HG03060 (cell line): ENCODE results near the gene TGFB1I1.

Experiments used
- ATAC-seq: cut with Tn5 transposase; IDR thresholded peaks from one replicate; pipeline ENCODE4 v1.9.1; 2021; ENCODE audit warnings: low read depth, moderate number of reproducible peaks; ENCODE audit not compliant: unreplicated experiment

TGFB1I1 gene

DNA sequence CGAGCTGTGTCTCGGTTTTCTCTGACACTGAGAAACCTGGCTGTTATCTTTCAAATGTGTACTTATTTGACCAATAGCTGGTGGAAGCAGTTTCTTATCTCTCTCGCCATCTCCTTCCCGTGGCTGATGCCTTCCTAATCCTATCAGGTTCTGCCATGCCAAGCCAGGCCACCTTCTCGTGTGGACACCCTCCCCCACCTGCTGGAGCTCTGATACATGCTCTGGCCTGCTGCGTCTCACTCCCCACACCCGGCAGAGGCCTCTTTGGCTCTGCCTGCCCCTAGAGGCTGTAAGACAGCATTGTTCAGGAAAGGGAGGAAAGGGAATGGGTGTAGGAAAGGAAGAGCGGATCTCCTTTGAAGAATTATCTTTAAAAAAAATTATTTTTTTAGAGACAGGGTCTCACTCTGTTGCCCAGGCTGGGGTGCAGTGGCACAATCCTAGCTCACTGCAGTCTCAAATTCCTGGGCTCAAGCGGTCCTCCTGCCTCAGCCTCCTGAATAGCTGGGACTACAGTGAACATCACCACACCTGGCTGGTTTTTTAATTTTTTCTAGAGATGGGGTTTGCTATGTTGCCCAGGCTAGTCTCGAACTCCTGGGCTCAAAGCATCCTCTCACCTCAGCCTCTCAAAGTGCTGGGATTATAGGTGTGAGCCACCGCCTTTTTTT is 20.1 kb upstream of the TGFB1I1 start:
- ATAC-seq, result no peak

DNA sequence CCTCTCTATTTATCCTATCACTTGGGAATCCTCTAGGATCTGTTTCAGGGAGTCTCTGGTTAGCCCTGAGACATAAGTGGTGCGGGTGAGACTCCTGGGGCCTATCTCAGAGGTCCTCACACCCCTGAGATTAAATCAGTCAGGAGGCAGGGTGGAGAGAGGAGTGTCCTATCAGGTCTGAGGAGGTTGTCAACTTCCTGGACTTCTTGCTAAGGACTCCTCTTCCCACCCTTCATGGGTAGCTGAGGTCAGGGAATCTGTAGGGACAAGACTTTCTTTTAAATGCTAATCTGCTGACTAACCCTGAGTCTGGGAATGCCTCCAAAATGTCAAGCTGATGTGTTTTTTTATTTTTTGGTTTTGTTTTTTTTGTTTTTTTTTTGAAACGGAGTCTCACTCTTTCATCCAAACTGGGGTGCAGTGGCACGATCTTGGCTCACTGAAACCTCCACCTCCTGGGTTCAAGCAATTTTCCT is 19.3 kb upstream of the TGFB1I1 start:
- no peak for ATAC-seq

DNA sequence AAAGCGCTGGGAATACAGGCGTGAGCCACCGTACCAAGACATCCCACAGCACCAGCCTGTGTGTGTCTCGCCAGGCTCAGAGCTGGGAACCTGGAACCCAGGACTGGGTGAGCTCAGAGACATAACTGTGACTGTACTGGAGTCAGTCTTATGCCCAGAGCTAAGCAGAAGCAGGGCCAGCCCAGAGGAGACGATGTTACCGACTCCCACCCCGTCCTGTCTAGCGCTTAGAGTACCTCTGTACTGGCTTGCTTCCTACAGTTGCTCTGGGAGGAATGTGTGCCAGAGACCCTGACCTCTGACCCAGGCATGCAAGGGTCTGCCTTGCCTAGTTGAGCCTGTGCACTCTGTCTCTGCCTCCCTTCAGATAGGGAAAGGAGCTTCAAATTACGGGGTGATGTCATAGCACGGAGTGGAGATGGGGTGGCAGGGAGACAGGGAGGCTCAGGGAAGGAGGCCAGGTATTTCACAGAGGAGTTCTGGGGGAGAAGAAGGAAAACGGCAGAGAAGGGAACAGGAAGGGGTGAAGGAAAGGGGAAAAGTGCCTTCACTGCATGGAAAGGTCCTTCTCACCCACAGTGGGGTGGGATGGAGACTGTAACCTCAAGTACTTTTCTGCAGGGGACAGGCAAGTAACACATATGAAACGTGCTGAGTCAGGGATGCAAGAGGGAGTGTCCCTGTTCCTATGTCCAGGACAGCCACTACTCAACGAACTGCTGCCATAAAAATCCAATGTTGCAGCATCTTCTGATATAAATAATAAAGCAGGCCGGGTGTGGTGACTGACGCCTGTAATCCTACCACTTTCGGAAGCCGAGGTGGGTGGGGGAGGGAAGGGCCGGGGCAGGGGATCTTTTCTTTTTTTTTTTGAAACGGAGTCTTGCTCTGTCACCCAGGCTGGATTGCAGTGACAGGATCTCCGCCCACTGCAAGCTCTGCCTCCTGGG is 18.4 kb upstream of the TGFB1I1 start:
- ATAC-seq, result no peak

DNA sequence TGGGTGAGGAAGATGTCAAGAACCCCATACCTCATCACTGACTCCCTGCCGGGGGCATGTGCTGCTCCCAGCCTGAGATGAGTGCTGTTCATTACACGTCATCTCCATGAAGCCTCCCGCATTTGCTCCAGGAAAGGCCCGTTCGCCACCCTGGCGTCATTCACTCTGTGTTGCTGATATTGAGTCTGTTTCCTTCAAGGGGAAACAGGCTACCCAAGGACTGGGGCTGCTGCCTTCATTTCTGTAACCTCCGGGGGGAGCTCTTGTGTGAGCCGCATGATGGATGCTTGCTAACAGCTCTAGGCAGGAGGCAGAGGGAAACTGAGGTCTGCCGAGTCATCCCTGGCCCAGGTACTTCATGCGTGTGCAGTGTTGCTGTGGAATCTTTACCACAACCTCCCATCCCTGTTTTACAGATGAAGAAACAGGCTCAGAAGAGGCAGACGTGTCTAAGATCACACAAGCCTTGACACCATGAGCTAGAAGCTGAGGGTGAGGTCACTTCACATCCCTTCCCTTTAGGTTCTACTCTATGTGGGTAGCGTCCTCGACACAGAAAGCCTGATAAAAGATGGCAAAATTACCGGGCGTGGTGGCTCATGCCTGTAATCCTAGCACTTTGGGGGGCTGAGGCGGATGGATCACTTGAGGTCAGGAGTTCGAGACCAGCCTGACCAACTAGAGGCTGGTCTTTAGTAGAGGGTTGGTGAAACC is 16.2 kb upstream of the TGFB1I1 start:
- ATAC-seq, result no peak

DNA sequence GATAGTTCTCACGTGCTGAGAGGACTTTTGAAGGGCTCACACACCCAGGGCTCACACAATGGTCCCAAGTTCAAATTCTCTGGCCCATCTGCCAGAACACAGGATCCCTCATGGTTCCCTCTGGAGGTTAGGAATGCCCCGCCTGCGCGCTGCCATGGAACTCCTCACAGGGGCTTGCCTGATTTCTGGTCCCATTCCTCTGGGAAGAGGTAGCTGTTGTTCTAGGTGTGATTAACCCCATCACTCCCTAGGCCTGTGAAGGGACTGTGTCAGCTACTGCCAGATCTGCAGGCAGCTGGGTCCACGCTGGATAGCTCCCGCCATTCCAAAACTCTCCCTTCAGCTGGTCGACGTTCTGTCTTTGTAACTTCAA is 15.0 kb upstream of the TGFB1I1 start:
- no peak for ATAC-seq

DNA sequence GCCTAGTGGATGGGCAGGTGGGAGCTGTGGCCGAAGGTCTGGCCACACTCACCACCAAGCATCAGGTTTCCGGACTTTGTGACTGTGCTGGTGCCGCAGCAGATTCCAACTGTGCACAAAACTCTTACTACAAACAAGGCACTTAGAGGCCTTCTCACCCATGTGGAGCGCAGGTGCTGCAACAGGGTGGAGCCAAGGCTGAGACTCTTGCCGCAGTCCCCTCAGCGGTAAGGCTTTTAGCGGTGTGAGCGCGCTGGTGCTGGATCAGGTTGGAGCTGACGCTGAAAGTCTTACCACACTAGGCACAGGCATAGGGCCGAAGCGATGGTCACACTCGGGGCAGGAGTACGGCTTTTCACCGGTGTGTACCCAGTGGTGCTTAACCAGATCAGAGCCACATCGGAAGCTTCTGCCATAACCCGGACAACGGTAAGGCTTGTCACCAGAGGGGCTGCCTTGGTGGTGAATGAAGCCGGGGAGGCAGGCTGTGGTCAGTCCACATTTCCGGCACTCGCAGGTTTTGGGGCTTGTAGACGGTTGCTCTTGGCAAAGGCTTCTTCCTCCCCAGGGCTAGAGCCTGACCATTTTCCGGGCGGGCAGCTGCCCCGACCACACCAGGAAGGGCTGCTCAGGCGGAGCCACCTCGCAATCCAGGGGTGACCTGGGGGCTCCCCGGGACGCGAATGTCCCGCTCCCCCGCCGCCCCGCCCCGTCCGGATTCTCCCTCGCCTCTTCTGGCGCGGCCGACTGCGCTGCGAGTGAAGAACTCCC is 13.7 kb upstream of the TGFB1I1 start:
- ATAC-seq, result no peak

DNA sequence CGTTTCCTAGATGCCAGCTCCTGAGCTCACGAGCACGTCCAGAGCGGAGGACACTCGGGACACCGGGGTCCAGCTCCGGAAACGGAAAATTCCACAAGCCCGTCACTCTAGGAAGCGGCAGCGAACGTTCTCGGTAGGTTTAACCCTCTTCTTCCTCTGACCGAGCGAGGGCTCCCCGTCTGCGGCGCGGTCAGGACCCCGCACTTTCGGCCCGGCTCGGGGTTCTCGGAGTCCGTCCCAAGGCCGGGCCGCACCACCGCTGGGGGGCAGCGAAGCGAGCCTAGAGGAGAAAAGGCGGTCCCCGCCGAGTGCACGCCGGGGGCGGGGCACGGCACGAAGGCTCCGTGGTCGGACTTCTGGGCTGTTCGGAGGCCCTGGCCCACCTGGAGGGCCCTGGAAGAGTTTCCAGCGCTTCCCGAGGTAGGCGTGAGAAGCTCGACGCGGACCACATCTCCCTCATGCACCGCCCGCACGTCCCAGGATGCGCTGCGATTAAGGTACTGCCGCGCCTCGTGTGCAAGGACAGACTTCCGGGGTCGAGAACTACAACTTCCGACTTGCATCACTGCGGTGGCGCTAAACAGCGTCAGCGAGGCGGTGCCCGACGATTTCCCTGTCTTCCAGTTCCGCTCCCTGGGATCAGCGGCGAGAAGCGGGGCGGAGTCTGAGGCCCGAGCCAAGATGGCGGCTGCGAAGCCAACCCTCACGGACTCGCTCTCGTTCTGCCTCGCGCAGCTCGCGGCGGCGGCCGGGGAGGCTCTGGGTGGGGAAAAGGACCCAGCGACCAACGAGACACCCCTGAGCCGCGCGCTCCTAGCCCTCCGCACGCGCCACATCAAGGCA is 12.9 kb upstream of the TGFB1I1 start, which contains the start of gene ARMC5:
TSS of gene ARMC5 (plus strand) at position 658 of the 843 bp plus-strand sequence. CDS start at position 682, 24 bp downstream.
- ATAC-seq, result peak; percentile 64

DNA sequence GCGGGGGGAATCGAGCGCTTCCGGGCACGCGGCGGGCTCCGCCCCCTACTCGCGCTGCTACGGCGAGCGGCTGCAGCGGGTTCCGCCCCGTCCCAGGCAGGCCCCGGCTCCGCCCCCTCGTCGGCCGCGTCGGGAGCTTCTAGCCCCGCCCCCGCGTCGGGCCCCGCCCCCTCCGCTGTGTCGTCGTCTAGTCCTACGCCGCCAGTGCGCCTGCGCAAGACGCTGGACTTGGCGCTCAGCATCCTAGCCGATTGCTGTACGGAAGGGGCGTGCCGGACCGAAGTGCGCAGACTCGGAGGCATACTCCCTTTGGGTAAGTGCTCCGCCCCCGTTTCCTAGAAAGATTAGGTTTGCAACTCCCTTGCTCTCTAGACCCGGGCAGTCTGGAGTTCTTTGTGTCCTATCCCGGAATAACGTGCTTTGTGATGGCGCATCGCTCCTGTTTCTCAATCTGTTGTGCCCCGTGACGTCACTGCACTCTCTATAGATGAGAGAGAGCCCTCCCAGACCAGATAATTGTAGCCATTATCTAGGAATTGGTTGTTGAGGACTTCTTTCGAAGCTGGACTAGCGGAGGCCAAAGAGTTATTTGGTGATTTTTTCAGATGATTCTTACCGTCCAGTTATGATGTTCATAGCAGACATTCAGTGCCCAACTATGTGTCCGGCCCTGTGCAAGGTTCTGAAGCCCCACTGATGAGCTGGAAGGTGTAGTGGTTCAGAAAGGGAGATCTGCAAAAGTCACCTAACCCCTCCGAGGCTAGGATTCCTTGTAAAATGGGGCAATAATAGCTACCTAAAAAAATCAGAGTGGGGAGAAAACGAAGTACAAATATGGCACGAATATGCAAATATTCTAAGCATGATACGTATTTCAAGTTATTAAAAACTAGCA is 12.0 kb upstream of the TGFB1I1 start:
- ATAC-seq, result peak; percentile 43

DNA sequence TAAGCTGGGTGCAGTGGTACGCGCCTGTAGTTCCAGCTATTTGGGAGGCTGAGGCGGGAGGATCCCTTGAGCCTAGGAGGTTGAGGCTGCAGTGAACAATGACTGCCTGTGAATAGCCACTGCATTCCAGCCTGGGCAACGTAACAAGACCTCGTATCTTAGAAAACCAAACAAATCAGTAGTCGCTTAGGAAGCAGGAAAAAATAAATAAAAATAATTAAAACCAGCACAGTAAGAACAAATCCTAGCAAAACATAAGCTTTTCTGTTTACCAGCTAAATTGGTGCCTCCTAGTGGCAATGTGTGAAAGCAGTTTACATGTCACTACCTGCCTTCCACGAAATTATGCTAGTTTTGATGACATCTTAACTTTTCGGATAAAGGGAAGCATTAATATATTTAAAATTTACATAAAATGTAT is 11.4 kb upstream of the TGFB1I1 start:
- ATAC-seq, result no peak

DNA sequence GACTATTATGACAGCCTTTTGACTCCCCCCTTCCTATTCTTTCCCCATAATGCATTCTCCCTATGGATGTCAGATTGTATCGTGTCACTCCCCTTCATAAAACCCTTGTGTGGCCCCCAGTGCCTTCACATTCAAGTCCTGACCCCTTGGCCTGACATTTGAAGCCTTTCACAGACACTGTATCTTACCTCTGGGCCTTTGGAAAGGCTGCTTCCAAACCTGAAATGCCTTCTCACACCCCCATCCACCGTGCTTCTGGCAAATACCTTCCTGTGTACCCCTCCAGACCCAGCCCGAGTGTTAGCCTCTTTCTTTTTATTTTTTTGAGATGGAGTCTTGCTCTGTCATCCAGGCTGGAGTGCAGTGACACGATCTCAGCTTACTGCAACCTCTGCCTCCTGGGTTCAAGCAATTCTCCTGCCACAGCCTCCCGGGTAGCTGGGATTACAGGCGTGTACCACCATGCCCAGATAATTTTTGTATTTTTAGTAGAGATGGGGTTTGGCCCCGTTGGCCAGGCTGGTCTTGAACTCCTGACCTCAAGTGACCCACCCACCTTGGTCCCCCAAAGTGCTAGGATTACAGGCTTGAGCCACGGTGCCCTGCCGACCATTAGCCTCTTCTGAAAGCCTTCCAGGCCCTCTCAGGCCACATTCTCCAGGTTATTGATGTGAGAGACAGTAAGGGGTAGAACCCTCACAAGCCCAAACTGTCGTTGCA is 10.6 kb upstream of the TGFB1I1 start:
- ATAC-seq, result no peak

DNA sequence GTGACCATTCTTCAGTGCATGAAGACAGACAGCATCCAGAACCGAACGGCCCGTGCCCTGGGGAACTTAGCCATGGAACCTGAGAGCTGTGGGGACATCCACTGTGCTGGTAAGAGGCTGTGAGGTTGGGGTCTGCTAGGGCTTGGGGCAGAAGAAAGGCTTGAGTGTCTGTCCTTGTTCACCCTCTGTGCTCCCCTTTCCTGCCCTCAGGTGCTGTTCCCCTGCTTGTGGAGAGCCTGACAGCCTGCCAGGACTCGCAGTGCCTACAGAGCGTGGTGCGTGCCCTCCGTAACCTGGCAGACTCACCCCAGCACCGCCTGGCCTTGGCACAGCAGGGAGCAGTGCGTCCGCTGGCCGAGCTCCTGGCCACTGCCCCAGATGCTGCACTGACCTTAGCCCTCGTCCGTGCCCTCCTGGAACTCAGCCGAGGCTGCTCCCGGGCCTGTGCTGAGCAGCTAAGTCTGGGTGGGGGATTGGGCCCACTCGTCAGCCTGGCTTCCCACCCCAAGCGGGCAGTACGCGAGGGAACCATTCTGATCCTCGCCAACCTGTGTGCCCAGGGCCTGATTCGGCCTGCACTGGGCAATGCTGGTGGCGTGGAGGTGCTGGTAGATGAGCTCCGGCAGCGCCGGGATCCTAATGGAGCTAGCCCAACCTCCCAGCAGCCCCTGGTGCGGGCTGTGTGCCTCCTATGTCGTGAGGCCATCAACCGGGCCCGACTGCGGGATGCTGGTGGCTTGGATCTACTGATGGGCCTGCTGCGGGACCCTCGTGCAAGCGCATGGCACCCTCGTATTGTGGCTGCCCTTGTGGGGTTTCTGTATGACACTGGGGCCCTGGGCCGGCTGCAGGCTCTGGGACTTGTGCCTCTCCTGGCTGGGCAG is 9.8 kb upstream of the TGFB1I1 start:
- ATAC-seq, result no peak

DNA sequence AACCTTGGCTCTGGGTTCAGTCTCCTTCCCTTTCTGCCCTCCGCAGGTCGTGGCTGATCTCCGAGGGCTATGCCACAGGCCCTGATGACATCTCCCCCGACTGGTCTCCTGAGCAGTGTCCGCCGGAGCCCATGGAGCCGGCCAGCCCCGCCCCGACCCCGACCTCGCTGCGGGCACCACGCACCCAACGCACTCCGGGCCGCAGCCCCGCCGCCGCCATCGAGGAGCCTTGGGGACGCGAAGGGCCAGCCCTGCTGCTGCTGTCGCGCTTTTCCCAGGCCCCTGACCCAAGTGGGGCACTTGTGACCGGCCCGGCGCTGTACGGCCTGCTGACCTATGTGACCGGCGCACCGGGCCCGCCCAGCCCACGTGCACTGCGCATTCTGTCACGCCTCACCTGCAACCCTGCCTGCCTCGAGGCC is 7.6 kb upstream of the TGFB1I1 start:
- no peak for ATAC-seq

DNA sequence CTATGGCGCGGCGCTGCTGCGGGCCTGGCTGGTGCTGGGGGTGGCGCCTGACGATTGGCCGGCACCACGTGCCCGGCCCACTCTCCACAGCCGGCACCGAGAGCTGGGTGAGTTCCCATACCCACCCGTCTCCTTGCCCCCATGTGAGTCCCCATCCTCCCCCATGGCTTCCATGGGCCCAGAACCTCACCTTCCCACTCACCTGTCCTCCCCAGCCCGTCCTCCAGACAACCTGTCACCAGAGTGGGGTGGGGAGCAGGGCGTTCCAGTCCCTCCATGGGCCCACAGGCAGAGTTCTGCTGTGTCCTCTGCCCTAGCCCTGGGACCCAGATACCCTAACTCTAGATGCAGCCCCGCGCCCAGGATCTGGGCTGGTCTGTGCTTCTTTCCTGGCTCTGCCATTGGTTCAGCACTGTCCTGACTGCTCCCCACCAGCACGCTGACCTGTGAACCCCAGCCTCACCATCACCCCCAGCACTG is 7.1 kb upstream of the TGFB1I1 start:
- ATAC-seq, result no peak

DNA sequence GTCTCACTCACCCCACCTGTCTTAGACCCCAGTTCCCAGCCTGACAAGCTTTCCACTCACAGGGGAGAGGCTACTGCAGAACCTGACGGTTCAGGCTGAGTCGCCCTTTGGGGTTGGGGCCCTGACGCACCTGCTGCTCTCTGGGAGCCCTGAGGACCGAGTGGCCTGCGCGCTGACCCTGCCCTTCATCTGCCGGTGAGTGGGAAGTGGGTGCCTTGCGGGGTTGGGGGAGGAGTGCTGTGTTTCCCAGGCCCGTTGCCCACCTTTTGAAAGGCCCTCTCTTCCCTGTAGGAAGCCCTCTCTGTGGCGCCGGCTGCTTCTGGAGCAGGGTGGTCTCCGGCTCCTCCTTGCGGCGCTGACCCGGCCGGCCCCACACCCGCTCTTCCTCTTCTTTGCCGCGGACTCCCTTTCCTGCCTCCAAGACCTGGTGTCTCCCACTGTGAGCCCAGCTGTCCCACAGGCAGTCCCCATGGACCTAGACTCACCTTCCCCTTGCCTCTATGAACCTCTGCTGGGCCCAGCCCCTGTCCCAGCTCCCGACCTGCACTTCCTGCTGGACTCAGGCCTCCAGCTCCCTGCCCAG is 6.1 kb upstream of the TGFB1I1 start:
- ATAC-seq, result no peak

DNA sequence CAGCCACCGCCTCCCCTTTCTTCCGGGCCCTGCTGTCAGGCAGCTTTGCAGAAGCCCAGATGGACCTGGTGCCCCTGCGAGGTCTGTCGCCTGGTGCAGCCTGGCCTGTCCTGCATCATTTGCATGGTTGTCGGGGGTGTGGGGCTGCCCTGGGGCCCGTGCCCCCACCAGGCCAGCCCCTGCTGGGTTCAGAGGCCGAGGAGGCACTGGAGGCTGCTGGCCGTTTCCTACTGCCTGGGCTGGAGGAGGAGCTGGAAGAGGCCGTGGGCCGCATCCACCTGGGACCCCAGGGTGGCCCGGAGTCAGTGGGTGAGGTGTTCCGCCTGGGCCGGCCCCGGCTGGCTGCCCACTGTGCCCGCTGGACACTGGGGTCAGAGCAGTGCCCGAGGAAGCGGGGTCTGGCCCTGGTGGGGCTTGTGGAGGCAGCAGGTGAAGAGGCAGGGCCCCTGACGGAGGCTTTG is 5.5 kb upstream of the TGFB1I1 start:
- ATAC-seq, result no peak

DNA sequence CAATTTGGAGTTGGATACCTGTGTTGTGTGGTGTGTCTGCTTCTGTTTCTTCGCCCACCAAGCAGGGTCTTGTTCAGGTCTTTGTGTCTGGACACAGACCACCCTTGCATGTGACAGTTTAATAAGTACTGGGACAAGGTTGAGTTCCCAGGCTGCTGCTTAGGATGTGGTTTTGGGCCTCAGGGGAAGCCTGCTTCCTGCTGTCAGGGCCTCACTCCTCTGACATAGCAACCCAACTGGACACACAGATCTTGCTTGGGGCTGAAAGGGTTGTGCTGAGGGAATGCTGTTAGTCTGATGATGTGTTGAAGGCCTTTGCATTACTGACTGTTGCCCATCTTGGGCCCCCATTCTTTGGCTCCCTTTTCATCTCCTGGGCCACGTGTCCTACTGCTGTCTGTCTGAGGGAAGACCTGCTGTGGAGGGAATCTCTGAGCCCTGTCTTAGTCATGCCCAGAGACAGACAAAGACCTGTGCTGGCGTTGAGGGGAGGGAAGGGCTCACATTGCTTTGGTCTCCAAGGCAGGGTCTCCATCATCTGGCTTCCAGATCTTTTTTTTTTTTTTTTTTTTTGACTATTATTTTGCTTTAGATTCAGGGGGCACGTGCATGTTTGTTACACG is 4.7 kb upstream of the TGFB1I1 start:
- ATAC-seq, result no peak
